CD4-positive, alpha-beta T cell treated with Interleukin-12 subunit alpha and Interleukin-12 subunit beta, for 1 hour (primary cell): ENCODE measurements around the gene TMEM250.
"Not testable (repeated sequence)": the region's sequence is repeated elsewhere in the genome, so short reads cannot be mapped to it uniquely, and the experiment has no call there.

Experiments
- DNase-seq: peaks from one replicate; pipeline ENCODE4 v3.0.0-alpha.2; 2020

Gene TMEM250

GRCh38 chr9:136110082-136111061 lies 8.3 kb downstream of the TMEM250 start:
- peak; percentile 26 for DNase-seq

- peak; percentile 93 for DNase-seq
These were observed 9.2 kb downstream of the TMEM250 start for GRCh38 chr9:136109351-136110081.

- DNase-seq: no peak
These were observed 9.9 kb downstream of the TMEM250 start for GRCh38 chr9:136108648-136109266.

- no peak for DNase-seq
These were observed 10.6 kb downstream of the TMEM250 start for GRCh38 chr9:136107953-136108647.

- DNase-seq: peak; percentile 64
These were observed 11.3 kb downstream of the TMEM250 start for GRCh38 chr9:136107155-136107952.

DNA sequence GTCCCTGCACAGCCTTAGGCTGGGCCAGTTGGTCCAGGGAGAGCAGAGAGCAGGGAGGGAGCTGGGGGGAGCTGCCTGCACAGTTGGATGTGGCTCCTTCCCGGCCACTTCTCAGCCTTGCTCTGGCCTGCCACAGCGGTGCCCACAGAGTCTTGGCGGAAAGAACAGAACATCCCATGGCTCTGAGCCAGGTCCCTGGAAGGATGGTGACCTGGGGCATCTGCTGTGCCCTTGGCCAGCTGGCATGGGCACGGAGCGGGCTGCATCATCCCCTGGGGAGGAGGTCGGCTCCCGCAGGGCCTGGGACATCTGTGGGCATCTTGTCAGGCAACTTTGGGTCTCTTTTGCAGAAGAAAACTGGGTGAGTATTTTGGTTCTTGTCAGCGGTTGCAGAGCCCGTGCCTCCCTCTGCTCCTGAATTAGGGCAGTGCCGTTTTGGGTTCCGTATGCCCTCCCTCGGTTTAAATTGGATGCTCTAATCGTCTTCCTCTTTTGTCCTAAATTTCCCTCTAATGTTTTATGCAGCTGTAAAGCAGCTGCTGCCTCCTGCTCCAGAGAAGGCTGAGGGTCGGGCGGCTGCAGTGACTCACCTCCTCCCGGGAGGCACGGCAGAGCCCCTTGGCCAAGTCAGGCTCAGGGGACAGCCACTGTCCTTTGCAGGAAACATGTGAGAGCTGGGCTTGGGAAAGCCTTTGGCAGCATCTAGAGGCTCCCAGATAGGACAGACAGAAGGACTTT lies 13.1 kb downstream of the TMEM250 start:
- no peak for DNase-seq

GRCh38 chr9:136104916-136105315 lies 13.8 kb downstream of the TMEM250 start:
- DNase-seq: no peak

- no peak for DNase-seq
These were observed 14.2 kb downstream of the TMEM250 start for GRCh38 chr9:136104488-136104800.

DNA sequence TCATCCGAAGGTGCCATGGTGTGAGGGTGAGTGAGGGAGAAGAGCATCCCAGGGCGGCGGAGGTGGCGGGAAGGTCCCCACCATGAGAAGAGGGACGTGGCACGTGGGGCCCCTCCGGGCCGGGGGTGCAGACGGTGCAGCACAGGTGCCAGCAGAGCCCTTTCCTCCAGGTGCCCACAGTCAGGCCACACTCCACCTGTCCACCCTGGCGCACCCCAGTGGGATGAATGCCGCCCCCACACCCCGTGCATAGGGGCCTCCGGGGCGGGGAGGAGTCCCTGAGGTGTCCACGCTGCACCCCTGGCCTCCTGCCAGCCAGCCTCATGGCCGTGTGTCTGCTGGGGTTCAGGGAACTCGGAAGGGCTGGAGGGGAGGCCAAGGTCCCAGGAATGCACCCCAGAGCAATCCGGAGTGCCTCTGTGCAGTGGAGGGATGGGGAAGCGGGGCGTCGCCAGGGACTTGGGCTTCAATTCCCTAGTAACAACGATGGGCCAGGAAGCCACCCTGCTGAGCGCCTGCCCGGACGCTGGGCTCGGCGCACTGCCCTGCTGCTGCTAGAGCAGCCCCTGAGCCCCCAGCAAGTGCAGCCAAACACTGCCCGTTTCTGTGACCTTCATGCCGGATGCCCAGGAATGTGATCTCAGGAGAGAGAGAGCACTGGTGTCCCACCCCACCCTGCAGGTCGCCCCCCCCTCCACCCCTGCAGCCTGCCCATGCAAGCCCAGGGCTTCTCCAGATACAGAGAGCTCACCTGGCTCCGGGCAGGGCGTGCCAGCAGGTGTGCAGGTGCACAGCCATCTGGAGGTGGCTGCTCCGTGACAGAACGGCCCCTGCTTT lies 14.8 kb downstream of the TMEM250 start:
- DNase-seq: no peak

DNA sequence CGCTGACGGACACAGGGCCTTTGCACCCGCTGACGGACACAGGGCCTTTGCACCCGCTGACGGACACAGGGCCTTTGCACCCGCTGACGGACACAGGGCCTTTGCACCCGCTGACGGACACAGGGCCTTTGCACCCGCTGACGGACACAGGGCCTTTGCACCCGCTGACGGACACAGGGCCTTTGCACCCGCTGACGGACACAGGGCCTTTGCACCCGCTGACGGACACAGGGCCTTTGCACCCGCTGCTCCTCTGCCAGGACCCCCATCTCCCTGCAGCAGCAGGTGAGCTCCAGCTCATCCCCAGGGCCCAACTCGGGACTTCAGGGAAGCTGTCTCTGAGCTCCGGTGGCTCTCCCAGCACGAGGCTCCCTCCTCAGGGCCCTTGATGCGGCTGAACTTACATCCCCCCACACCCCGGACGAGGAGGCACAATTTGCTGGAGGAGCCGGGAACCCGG lies 17.0 kb downstream of the TMEM250 start:
- DNase-seq: not testable (repeated sequence)

DNA sequence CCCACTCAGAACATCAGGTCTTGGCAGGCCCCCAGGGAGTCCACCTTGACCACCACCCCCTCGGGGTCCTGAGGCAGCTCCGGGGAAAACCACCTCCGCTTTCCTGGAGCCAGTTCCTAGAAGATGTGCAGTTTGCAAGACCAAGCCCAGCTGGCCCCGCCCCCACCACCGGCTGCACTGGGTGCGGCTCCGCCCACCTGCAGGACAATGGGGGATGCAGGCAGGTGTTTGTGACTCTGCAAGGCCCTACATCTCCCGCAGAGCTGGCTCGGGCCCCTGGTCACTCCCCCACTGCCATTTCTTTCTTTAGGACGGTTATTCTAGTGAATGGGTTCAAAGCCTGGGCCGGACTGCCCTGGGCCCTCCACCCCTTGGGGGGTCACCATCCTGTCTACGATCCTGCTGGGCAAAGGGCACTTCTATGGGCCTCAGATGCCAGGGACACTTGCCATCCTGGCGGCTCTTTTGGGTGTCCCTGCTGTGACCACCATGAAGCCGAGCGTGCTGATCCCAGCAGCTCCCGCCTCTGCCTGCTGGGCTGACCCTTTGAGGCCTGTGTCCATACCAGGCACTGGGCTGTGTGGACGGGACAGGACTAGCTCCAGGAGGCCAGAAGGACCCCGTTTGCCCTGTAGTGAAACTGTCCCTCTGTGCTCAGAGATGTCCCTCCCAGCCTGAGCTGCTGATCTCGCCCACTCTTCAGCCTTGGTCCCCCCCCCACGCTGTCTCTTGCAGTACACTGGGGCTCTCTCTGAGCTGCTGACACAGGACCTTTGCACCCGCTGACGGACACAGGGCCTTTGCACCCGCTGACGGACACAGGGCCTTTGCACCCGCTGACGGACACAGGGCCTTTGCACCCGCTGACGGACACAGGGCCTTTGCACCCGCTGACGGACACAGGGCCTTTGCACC lies 17.7 kb downstream of the TMEM250 start:
- no peak for DNase-seq

DNA sequence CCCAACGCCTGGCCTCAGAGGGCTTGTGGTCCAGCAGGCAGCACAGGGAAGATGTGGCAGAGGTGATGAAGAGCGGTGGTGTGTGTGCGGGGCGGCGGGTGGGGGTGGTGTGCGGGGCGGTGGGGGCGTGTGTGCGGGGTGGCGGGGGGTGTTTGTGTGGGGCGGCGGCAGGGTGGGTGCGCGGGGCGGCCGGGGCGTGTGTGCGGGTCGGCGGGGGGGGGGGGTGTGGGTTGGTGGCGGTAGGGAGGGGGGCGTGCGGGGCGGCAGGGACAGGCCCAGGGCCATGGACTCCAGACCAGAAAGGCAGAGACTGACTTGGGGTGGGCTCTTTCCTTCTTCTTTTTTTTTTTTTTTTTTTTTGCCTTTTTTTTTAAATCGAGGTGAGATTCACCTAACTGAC lies 19.1 kb downstream of the TMEM250 start:
- DNase-seq: no peak

- no peak for DNase-seq
These were observed 19.8 kb downstream of the TMEM250 start for GRCh38 chr9:136098844-136099243.

DNA sequence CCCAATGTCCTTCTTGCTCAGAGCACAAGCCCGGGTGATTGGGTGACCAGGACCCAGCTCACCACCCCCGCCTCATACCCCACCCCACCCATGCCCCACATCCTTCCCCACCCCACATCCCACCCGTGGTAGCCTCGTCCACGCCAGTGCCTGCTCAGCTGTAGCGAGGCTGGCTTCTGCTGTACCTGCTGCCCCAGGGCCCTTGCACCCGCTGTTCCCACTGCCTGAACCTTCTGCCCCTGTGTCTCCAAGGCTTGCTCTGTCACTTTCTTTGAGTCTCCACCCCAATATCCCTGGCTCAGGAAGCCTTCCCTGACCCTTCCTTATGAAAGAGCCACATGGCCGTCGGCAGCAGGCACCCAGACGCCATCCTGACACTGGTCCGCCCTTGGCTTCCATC lies 20.5 kb downstream of the TMEM250 start:
- no peak for DNase-seq

GRCh38 chr9:136096505-136097001 lies 22.1 kb downstream of the TMEM250 start:
- no peak for DNase-seq

DNA sequence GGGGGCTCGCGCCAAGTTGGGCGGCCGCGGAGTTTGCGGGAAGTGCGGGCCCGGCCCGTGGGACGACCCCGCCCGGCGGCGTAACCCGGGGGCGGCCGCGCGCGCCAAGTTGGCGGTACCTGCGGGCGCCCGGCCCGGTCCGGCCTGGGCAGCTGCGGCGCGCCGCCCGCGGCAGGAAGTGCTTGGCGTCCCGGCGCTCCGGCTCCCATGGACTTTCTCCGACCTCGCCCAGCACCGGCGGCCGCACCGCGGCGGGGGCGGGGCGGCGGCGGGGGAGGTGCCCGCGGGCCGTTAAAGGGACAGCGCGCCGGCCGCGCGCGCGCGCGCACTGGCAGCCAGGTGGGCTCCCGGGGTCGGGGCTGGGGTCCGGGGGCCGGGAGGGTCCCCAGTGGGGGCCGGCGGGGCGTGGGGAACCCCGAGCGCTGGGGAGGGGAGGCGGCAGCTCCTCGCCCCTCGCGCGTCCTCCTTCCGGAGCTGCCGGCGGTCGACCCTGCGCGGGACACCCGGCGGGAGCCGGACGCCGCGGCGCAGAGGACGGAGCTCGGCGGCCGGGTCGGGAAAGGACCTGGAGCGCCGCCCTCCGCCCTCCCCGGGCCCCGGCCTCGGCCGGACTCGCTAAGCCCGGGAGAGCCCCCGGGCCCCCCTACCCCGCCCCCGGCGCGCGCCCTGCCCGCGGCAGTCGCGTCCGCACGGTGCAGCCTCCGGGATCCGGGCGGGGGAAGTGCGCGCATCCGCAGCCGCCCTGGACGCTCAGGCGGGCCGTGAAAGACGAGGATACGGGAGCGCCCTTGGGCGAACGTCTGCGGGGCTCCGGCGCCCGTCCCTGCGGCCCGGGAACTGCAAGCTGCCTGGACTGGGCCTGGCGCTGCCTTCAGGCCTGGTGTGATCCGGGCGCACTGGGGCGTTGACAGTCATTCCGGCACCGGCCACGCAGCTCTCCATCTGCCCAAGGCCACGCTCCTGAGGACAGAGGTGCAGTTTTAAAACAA lies 23.3 kb downstream of the TMEM250 start, which contains the start of gene NACC2:
Gene NACC2, minus strand, starts transcription at position 220 of the 989 bp plus-strand sequence. CDS start 44,768 bp downstream, outside the sequence.
- DNase-seq: peak; percentile 39
